HL-60 (cell line): Measurements from ENCODE around the gene APBB2.

Experiments
- CTCF ChIP-seq: IDR thresholded peaks from one replicate; pipeline ENCODE4 v1.5.1; 2011; ENCODE audit warnings: low read length, control low read depth, inconsistent platforms; ENCODE audit not compliant: insufficient read depth
- POLR2AphosphoS5 ChIP-seq: IDR thresholded peaks from 2 replicates; pipeline ENCODE4 v1.6.1; 2012; ENCODE audit warnings: low read depth
- REST ChIP-seq: IDR thresholded peaks from 2 replicates; pipeline ENCODE4 v1.6.1; 2012; ENCODE audit warnings: low read depth; ENCODE audit not compliant: insufficient replicate concordance
- SPI1 ChIP-seq: IDR thresholded peaks from 2 replicates; pipeline ENCODE4 v1.6.1; 2012; ENCODE audit warnings: low read depth, mild to moderate bottlenecking, borderline replicate concordance

DNA sequence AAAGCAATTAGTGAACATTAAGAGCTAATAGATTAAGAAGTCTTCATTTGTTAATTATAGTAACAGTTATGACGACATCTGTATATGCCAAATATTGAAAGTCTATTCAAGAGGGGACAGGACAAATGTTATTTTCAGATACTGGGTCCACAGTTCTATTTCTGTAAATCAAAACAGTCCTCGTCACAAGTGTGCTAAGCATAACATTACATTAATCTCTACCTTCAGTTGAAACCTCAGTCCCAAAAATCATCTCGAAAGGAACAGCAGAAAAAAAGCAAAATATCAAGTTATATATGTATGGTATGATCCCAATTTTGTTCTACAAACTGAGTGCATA lies 70.3 kb downstream of the APBB2 start:
- TF ChIP-seq CTCF = no peak
- no peak for TF ChIP-seq POLR2AphosphoS5
- no peak for TF ChIP-seq REST
- no peak for TF ChIP-seq SPI1
